Endodermal cell (in vitro differentiated cells): ENCODE measurements around the gene THAP8. TPM values are rescaled to one million over a fixed set of nuclear protein-coding genes. Genes with fewer than 3 reads are reported as not detected.
A peak's percentile ranks its signal among the peaks of the same experiment; 100 is the strongest.

Experiments used
- DNase-seq: peaks from one replicate; pipeline ENCODE4 v3.0.0-alpha.2; 2017
- H3K27ac ChIP-seq: 2 replicates; pipeline ENCODE4 v1.5.1; 2013; ENCODE audit warnings: mild to moderate bottlenecking, low read depth, low read length, moderate library complexity
- H3K27me3 ChIP-seq: 2 replicates; pipeline ENCODE4 v1.6.1; 2013; ENCODE audit warnings: mild to moderate bottlenecking, low read length, moderate library complexity; ENCODE audit not compliant: insufficient read depth, control insufficient read depth, poor library complexity, severe bottlenecking
- H3K36me3 ChIP-seq: 2 replicates; pipeline ENCODE4 v1.7.0; 2013; ENCODE audit warnings: mild to moderate bottlenecking, low read length, moderate library complexity; ENCODE audit not compliant: control insufficient read depth, insufficient read depth
- H3K4me1 ChIP-seq: one replicate; pipeline ENCODE4 v1.7.0; 2013; ENCODE audit warnings: low read length; ENCODE audit not compliant: control insufficient read depth, insufficient read depth
- H3K4me3 ChIP-seq: 2 replicates; pipeline ENCODE4 v1.5.1; 2013; ENCODE audit warnings: mild to moderate bottlenecking, low read length, moderate library complexity
- H3K9ac ChIP-seq: 2 replicates; pipeline ENCODE4 v1.6.1; 2013; ENCODE audit warnings: mild to moderate bottlenecking, low read length, moderate library complexity; ENCODE audit not compliant: poor library complexity, severe bottlenecking; ENCODE audit errors: extremely low read depth
- H3K9me3 ChIP-seq: 2 replicates; pipeline ENCODE4 v1.6.1; 2013; ENCODE audit warnings: mild to moderate bottlenecking, low read length, moderate library complexity; ENCODE audit not compliant: control insufficient read depth
- H3K27ac Mint-ChIP-seq: 2 replicates; pipeline ENCODE4 v1.8.0; 2020; ENCODE audit warnings: mixed read lengths
- H3K27me3 Mint-ChIP-seq: 2 replicates; pipeline ENCODE4 v1.8.0; 2021; ENCODE audit warnings: mild to moderate bottlenecking, mixed read lengths; ENCODE audit not compliant: insufficient read depth
- H3K36me3 Mint-ChIP-seq: 2 replicates; pipeline ENCODE4 v1.8.0; 2020; ENCODE audit warnings: low read depth, mixed read lengths
- H3K4me1 Mint-ChIP-seq: 2 replicates; pipeline ENCODE4 v1.8.0; 2020; ENCODE audit warnings: mixed read lengths
- H3K4me3 Mint-ChIP-seq: 2 replicates; pipeline ENCODE4 v1.8.0; 2020; ENCODE audit warnings: mild to moderate bottlenecking, moderate library complexity, mixed read lengths
- H3K9me3 Mint-ChIP-seq: 2 replicates; pipeline ENCODE4 v1.8.0; 2020; ENCODE audit warnings: mild to moderate bottlenecking, mixed read lengths
- WGBS, 2 experiments: methylation state at CpG; one replicate each; pipeline versions ENCODE4 v1.1.5 to v1.1.7; 2013; ENCODE audit warnings: missing lambda C conversion rate in 2 of 2, mixed read lengths in 1 of 2; ENCODE audit not compliant: insufficient coverage in 1 of 2, insufficient read length in 1 of 2; 5-methylcytosine and 5-hydroxymethylcytosine counted together
- total RNA-seq, 2 donors: library from RNA; stranded (reverse); fragmentation: NEBNext Ultra II Directional in 1 of 2; extraction: Animal tissue kit (Norgen Biotek cat#: 25700) in 1 of 2; gene quantifications; 2 replicates in 1 of 2; 3 replicates in 1 of 2; pipeline ENCODE4 v1.2.1, GENCODE V29; 2021
- TF ChIP-seq, protein P1 (sequence below): fragments of 200-600 bp; sonication (generic); conservative IDR thresholded peaks from 2 replicates; pipeline ENCODE4 v1.5.0; 2021; ENCODE audit warnings: antibody characterized with exemption, mild to moderate bottlenecking

The THAP8 gene
- total RNA-seq, 2 donors from 2014 or later, result 6.7 to 8.9 TPM

DNA sequence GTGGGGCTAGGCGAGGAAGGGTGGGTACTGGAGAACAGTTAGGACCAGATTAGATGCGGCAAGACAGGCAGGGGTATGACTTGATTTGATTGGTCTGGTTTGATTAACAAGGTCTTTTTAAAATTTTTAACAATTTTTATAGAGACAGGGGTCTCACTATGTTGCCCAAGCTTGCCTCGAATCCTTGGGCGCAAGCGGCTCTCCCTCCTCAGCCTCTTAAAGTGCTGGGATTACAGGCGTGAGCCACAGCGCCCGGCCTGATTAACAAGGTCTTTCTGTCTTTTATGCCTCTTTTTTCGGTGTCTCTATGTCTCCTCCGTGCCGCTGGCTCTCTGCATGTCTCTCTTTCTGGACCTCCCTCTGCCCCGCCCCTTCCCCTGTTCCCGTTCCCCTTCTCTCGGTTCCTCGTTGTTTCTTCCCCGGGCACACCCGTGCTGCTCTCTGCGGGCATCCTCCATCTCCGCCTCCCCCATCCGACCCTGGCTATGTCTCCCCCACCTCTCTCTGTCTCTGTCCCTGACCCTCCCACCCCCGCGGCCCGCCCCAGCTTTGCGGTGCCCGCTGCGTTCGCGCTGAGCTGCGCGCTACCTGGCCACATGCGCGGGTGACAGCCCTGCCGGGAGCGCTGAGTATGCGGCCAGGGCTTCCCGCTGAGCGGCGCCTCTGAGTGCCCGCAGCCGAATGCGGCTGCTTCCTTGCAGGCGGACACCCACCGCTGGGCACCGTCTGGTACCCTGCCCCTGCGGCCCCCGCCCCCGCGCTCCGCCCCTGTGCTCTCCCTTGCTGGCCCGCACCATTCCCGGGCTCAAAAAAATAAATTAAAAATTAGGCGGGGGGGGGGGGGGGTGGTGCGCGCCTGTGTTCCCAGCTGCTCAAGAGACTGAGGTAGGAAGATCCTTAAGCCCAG lies 67.2 kb downstream of the THAP8 start:
- Histone ChIP-seq H3K4me3 (peak overlapping the region; percentile 56), H3K27ac (no peak overlapping the region), H3K36me3 (no peaks in the 10 kb centered on the region), H3K4me1 (no peaks in the 10 kb centered on the region), H3K9ac (no peak overlapping the region), H3K27me3 (peaks cover 33% of the 10 kb centered on the region), H3K9me3 (no peaks in the 10 kb centered on the region)
- TF ChIP-seq, protein P1, sequence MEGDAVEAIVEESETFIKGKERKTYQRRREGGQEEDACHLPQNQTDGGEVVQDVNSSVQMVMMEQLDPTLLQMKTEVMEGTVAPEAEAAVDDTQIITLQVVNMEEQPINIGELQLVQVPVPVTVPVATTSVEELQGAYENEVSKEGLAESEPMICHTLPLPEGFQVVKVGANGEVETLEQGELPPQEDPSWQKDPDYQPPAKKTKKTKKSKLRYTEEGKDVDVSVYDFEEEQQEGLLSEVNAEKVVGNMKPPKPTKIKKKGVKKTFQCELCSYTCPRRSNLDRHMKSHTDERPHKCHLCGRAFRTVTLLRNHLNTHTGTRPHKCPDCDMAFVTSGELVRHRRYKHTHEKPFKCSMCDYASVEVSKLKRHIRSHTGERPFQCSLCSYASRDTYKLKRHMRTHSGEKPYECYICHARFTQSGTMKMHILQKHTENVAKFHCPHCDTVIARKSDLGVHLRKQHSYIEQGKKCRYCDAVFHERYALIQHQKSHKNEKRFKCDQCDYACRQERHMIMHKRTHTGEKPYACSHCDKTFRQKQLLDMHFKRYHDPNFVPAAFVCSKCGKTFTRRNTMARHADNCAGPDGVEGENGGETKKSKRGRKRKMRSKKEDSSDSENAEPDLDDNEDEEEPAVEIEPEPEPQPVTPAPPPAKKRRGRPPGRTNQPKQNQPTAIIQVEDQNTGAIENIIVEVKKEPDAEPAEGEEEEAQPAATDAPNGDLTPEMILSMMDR, result no peak
- DNase-seq, result peak; percentile 87
- peak overlapping the region; percentile 59 for H3K4me3 Mint-ChIP-seq
- peaks cover 82% of the 10 kb centered on the region for H3K27me3 Mint-ChIP-seq
- no peaks in the 10 kb centered on the region for H3K9me3 Mint-ChIP-seq
- 11 to 14% methylated on average over 35 to 54 of the region's 54 CpGs for WGBS, 2 experiments
- H3K4me1 Mint-ChIP-seq, result peaks cover 3% of the 10 kb centered on the region
- no peak overlapping the region for H3K27ac Mint-ChIP-seq
- no peaks in the 10 kb centered on the region for H3K36me3 Mint-ChIP-seq

DNA sequence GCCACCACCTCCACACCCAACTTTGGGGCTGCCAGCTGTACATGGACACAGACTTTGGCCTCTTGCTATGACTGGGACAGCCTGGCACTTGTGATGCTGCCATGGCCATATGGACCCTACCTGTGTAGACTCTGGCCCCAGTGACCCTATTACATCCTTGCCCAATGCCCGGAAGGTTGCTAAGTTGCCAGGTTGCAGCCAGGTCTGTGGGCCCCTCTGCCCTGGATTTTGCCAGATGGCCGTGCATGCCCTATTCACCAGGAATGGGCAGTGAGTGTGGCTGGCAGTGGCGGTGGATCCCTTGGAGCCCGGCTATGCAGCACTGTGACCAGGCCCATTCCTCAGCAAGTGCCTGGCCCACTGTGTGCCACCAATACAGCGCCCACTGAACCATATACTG lies 68.0 kb downstream of the THAP8 start:
- Mint-ChIP-seq H3K4me1 (peaks cover 3% of the 10 kb centered on the region), H3K4me3 (peak overlapping the region; percentile 59), H3K27ac (no peak overlapping the region), H3K9me3 (no peaks in the 10 kb centered on the region), H3K36me3 (no peaks in the 10 kb centered on the region), H3K27me3 (peaks cover 82% of the 10 kb centered on the region)
- no peak for DNase-seq
- TF ChIP-seq, protein P1, result no peak
- H3K27ac ChIP-seq, result no peak overlapping the region
- 82 to 100% methylated on average over 2 to 5 of the region's 5 CpGs for WGBS, 2 experiments
- H3K4me3 ChIP-seq, result no peak overlapping the region
- H3K27me3 ChIP-seq, result peaks cover 40% of the 10 kb centered on the region
- no peaks in the 10 kb centered on the region for H3K4me1 ChIP-seq
- no peaks in the 10 kb centered on the region for H3K36me3 ChIP-seq
- no peak overlapping the region for H3K9ac ChIP-seq
- no peaks in the 10 kb centered on the region for H3K9me3 ChIP-seq

Other genes with a start within 250 kb of the THAP8 start
- 1 to 10 TPM; 1.0 to 1.5 TPM for gene PRODH2, start 241.4 kb downstream of the THAP8 start, total RNA-seq
- under 1 TPM; 0.24 to 0.80 TPM for gene NPHS1, start 201.8 kb downstream of the THAP8 start, total RNA-seq
- 1 to 10 TPM; 1.4 to 2.3 TPM for gene KIRREL2, start 197.4 kb downstream of the THAP8 start, total RNA-seq
- gene APLP1, start 185.7 kb downstream of the THAP8 start, total RNA-seq, result 10 to 100 TPM in 1 of 2 donors, 1 to 10 TPM in 1; 4.1 to 10.6 TPM
- 10 to 100 TPM; 20.8 to 24.4 TPM for gene NFKBID, start 153.7 kb downstream of the THAP8 start, total RNA-seq
- 1 to 10 TPM; 1.3 to 1.5 TPM for gene HCST, start 151.8 kb downstream of the THAP8 start, total RNA-seq
- gene TYROBP, start 146.0 kb downstream of the THAP8 start, total RNA-seq, result not detected
- gene LRFN3, start 117.9 kb downstream of the THAP8 start, total RNA-seq, result 10 to 100 TPM; 18.7 to 24.3 TPM
- 10 to 100 TPM; 12.9 to 14.1 TPM for gene SDHAF1, start 59.1 kb downstream of the THAP8 start, total RNA-seq
- 10 to 100 TPM; 17.1 to 19.3 TPM for gene SYNE4, start 45.5 kb downstream of the THAP8 start, total RNA-seq
- 10 to 100 TPM; 36.3 to 38.7 TPM for gene ALKBH6, start 40.1 kb downstream of the THAP8 start, total RNA-seq
- 10 to 100 TPM; 12.6 to 19.7 TPM for gene CLIP3, start 21.4 kb downstream of the THAP8 start, total RNA-seq
- 10 to 100 TPM; 23.5 to 34.4 TPM for gene WDR62, start 612 bp upstream of the THAP8 start, total RNA-seq
- not detected for gene OVOL3, start 56.9 kb upstream of the THAP8 start, total RNA-seq
- gene POLR2I, start 60.6 kb upstream of the THAP8 start, total RNA-seq, result 100 to 1,000 TPM; 102 to 132 TPM
- gene TBCB, start 61.2 kb upstream of the THAP8 start, total RNA-seq, result 100 to 1,000 TPM; 189 to 194 TPM
- 100 to 1,000 TPM; 633 to 714 TPM for gene CAPNS1, start 85.8 kb upstream of the THAP8 start, total RNA-seq
- 1 to 10 TPM; 1.4 to 2.4 TPM for gene COX7A1, start 98.2 kb upstream of the THAP8 start, total RNA-seq
- gene ZNF565, start 160.4 kb upstream of the THAP8 start, total RNA-seq, result 1 to 10 TPM; 1.6 to 2.7 TPM
- gene ZNF146, start 160.8 kb upstream of the THAP8 start, total RNA-seq, result 100 to 1,000 TPM; 105 to 128 TPM